ENCODE measurements around the gene INF2.

The INF2 gene

DNA sequence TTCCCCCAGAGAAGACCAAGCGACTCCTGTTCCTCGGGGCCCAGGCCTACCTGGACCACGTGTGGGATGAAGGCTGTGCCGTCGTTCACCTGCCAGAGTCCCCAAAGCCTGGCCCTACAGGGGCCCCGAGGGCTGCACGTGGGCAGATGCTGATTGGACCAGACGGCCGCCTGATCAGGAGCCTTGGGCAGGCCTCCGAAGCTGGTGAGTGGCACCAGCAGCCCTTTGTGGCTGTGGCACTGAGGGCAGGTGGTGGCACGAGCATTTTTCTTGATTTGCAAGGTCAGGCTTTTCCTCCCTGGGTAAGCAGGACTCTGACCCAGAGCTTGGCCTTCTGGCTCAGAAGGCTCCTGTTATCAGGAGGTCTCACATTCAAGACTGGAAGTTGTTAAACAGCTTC lies 66.2 kb downstream of the INF2 start:
- no peak for DNase-seq

DNA sequence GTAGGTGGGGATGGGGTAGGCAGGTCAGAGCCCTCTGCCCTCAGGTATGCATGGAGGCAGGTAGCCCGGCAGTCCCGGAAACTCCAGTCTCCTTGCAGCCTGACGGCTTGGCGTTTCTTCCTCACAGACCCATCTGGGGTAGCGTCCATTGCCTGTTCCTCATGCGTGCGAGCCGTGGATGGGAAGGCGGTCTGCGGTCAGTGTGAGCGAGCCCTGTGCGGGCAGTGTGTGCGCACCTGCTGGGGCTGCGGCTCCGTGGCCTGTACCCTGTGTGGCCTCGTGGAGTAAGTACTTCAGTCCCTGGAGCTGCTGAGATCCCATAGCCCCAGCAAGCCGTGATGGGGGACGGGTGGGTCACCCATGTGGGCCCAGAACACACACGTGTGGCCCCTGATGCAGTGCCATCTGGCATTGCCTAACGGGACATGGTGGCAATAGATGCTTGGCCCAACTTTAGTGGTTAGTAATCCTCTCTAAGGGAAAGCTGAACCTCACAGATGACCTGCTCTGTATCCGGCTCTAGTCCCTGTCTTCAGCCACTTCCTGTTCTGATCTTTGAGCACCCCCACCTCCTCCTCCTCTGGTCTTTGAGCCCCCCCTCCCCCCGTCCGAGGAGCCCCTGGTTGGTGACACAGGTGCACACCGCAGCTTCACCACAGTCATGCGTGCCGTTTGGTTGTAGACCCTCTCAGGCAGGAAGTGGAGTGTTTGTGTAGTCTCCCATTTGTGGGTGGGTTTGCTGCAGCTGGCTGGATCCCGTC lies 67.2 kb downstream of the INF2 start:
- DNase-seq: no peak

DNA sequence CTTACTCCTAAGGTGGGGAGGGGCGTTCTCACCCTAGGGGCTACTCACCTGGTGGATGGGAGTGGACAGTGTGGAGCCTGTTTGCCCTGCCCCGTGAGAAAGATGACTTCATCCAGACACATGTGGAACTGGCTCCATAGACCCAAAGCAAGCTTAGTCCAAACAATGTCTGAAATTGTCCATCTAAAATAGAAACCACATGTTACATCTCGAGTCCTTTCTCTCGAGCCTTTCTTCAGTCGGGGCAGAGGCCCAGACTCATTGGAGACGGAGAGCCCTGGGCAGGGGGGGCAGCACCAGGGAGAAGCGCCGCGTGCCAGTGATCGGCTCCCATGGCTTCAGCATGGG lies 67.8 kb downstream of the INF2 start:
- no peak for DNase-seq

DNA sequence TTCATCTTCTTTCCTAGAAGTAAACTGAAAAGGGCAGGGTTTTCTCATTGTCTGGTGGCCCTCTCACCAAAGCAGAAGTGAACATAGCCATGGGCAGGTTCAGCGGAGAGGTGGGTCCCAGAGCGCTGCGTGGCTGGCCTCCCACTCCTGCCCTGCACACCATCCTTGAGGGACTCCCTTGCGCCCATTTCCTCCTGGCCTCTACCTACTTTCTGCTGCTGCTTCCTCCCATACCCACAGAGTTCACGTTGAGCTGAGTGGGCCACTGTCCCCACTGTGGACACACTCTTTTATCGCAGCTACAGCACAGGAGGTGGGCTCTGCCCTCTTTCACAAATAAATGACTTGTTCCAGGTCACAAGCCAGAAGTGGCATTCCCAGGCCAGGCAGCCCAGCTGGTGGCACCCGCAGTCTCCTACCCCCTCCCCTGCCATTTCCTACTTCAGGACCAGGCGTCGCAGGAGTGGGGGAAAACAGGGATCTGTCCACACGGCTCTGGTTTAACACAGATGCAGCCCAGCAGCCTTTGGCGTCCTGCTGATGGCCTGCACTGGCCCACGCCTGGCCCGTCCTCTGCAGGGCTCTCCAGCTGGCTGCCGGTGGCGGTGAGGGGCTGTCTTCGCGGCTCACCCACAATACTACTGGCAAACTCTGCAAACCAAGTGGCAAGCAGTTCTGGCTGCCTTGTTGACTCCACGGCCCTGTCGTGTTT lies 68.4 kb downstream of the INF2 start:
- no peak for DNase-seq

DNA sequence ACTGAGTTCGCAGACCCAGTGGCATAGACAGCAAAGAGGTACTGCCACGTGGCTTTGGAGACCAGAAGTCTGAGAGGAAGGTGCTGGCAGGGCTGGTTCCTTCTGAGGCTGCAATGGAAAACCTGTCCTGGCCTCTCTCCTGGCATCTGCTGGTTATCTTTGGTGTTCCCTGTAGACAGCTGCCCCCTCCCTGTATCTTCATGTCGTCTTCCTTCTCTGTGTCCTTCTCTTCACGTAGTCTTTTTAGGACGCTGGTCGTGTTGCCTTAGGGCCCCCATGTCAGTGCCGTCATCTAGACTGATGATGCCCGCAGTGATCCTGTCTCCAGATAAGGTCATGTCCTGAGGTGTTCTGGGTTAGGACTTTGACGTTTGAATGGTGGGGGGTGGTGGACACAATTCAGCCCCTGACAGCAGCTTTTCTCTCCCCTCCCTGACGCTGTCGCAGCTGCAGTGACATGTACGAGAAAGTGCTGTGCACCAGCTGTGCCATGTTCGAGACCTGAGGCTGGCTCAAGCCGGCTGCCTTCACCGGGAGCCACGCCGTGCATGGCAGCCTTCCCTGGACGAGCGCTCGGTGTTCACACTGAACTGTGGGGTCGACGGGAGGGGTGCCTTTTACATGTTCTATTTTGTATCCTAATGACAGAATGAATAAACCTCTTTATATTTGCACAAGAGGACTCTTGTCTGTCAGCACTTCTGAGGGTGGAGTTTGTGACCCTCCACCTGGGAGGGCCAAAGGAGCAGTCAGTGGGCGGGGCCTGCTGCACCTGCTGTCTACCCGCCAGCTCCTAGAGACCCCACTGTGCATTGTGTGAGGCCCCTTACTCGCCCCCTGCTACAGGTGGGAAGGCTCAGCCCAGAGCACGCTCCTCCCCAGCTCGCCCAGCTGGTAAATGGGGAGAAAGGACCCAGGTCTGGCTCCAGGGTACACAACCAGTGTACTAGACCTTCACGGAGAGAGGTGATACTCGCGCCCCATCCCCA lies 69.9 kb downstream of the INF2 start:
- no peak for DNase-seq

DNA sequence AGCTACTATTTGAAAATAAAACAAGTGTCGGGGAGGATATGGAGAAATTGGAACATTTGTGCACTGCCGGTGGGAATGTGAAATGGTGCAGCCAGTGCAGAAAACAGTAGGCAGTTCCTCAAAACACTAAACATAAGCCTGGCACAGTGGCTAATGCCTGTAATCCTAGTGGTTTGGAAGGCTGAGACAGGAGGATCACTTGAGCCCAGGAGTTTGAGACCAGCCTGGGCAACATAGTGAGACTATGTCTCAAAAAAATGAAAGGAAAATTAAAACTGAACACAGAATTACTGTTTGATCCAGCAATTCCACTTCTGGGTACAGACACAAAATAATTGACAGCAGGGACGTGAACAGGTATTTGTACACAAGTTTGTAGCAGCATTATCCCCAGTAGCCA lies 76.1 kb downstream of the INF2 start:
- no peak for DNase-seq

DNA sequence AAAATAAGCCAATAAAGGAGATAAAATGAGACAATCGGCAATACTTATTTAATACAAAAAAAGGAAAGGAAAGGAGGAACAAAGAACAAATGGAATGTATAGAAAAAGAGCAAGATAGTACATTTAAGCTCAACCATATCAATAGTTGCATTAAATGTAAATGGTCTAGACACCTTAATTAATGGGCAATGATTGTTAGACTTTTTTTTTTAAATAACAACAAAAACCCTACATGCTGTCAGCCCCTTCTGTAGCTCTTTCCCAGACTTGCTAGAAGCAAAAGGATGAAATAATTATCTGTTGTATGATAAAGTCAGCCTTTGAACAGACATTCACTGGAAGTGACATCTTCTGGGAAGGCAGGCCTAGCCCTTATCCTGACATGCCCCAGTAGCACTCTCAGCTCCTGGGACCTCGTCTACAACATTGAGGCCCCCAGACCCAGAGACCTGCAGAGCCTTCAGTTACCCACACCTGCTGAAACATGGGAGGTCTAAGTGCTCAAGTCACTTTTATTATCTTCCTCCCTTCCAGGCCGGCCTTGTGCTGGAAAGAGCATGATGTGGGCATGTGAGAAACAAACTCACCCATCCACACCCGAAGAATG lies 76.9 kb downstream of the INF2 start:
- DNase-seq: no peak

DNA sequence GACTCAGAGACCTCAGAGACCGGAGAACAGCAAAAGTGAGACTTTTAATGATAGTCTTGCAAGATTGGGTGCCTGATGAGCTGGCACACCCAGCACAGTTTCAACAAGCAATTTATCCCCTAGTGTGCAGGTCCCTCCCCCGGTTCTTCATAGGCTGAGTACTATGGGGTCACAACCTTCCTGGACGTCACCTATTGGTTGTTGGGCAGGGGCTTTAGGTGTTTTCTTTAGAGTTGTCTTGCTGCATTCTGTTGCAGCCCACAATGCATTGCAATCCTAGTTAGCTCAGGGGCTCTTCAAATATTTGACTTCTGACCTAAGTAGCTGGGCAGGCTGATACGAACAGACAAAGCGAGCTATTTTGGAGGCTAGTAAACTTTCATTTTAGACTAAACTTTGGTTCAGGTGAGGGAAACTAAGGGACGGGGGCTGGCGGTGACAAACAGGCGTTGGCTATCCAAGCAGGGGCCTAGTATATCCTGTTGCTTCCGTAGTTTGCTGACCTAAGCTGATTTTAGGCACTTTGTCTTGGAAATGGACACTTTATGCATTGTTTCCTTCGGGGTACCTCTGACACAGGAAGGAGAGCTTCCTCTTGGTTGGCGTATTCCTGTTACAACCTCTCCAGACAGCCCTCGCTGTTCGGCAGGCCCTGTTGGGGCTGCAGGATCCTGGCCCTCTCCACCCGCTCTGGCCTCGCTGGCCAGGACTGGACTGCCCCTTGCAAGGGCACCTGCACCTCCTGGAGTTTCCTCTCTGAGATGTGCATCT lies 77.6 kb downstream of the INF2 start:
- no peak for DNase-seq

DNA sequence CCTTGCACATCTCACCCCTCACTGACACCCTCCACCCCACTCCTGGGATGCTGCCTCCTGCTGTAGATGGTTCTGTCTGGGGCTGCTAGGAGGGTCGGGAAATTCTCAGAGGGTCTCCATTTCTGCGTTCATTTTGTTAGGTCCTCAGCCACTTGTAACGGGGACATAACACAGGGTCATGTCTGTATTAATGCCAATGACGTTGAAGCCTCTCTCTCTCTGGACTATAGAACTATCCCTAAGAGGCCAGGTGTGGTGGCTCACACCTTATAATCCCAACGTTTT lies 78.2 kb downstream of the INF2 start:
- no peak for DNase-seq

DNA sequence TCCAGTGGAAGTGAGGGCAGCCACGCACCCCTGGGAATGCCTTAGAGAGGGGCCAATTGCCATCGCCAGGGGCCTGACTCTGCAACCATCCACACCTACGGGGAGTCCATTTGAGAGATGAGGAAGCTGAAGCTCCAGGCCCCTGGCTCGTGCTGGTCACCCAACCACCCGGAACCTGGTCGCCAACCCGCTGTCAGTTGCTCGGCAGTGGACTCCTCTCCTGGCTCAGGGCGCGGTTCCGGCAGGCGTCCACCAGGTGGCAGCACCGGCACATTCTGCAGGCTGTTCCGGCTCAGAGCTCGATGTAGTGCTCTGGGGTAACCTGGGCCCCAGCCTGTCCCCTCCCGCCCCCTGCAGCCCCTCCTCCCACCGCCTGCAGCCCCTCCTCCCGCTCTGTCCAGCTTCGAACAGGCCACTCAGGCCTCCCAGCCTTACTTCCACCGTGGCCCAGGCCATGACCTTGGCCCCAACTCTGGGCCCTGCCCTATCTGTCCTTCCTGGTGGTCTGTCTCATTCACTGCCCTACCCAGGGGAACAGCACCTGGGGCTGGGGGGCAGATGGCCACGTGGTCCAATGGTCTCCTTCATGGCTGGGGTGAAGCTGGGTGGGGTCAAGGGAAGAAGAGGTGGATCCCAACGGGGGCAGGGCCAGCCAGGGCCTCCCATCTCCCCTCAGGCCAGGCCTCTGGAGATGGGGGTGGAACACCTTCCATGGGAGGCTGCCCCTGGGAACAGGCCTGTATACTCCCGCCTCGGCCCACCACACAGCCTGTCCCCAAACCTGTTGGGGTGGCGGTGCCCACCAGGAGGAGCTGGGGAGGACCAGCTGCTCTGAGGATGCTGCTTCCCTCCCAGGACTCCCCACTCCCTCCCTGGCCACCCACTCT lies 79.3 kb downstream of the INF2 start:
- peak; percentile 100 for DNase-seq

DNA sequence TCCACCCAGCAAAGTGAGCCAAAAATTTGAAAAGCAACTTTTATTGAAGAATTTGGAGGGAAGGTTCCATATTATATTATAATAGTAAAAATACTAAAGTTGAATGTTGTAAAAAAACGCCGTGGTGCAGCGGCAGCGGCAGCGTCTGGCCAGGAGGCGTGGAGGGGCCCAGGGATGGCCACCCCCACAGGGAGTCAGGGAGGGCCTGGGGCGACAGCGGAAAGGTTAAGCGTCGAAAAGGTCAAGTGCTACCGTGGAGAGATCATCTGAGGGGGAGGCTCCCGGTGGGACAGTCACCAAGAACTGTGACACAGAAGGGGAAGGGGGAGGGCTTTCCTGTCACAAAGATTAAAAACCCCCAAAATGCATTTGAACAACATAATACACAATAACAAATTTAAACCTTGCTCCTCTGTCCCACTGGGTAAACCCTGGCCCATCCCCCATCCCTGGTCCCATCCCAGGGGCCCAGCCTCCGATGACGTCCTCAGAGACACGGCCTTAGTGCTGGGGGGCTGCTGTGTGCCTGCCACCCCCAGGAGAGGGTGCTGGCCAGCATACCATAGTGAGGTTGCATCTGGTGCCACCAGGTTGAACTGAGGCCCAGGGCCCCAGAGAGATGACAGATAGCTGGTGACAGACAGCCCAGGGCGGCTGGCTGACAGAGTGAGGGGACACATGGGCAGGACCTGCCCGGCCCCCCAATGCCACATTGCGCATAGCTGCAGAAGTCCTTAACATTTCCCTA lies 80.1 kb downstream of the INF2 start:
- DNase-seq: no peak

DNA sequence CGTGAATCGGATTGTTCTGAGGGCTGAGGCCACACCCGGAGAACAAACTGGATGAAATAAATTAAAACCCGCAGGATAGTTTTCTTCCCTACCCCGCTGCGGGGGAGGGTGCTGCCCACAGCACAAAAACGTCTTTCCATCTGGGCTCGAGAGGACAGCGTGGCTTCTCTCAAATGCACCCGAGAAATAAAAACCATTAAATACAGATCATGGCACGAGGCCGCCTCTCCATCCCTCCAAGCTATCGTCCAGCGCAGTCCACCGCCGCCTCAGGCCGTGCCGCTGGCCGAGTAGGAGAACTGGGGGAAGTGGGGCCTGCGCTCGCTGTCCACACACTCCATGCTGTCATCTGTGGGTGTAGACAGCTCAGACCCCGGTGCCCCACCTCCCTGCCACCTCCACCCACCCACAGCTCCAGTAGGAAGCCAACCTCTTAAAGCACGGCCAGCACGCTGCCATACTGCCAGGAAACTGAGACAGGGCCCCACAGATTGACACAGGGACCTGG lies 80.7 kb downstream of the INF2 start:
- no peak for DNase-seq

DNA sequence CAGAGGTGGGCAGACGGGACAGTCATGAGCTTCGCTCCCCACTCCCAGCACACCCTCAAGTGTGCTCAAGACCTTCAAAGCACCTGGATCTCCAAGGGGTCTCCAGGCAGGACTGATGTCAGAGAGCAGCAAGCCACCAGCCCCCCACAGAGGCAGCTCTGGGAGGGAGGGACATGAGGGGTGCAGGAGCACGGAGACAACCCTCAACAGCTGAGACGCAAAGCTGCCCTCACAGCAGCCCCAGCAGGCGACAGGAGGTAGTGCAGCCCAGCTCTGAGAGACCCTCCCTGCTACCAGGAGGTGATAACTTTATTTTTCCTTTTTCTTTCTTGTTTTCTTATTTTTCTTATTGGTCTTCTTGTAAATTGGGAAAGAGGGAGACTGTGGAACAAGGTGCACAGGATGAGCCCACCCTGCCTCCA lies 81.4 kb downstream of the INF2 start:
- DNase-seq: no peak

DNA sequence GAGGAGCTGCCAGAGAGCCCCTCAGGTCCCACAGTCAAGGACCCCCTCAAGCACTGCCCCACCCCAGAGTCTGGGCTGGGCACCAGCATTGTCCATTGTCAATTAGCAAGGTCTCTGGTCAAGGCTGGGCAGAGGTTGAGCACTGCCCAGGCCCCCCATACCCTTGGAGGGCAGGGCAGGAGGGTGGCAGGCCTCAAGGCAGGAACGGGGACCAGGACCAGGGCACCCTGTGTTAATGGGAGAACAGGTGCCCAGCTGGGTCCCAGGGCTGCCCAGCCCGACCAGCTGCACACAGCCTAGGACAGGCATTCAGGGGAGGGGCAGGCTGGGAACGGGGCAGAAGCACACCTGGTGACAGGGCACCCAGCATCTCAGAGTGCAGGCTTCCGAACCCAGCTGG lies 82.0 kb downstream of the INF2 start:
- no peak for DNase-seq
